B cell (primary cell): ENCODE measurements around the gene FAR2. TPM values are rescaled to one million over a fixed set of nuclear protein-coding genes. Genes with fewer than 3 reads are reported as not detected.
A peak's percentile ranks its signal among the peaks of the same experiment; 100 is the strongest.

Source experiments
- ATAC-seq: fragments of 200-7000 bp; cut with Tn5 transposase; one replicate; pipeline ENCODE4 v1.10.0; 2021; ENCODE audit warnings: low read depth, mild to moderate bottlenecking, moderate number of reproducible peaks, moderate library complexity
- CTCF ChIA-PET: fragments of 350-600 bp; sonication (Branson Sonifier 250); formaldehyde crosslinking; loops from one replicate; lab custom pipeline; 2021; ENCODE audit warnings: antibody characterized with exemption, inconsistent platforms; lab: Charles Lee
- POLR2A ChIA-PET: fragments of 350-600 bp; sonication (Branson Sonifier 250); formaldehyde crosslinking; loops from one replicate; lab custom pipeline; 2021; ENCODE audit warnings: antibody characterized with exemption; lab: Charles Lee
- DNase-seq: peaks from one replicate; pipeline ENCODE4 v3.0.0; 2013
- H2AFZ ChIP-seq: 2 replicates; pipeline ENCODE4 v1.6.1; 2012; ENCODE audit warnings: mild to moderate bottlenecking, low read depth, low read length; ENCODE audit not compliant: insufficient read depth, poor library complexity, severe bottlenecking
- H3K27ac ChIP-seq, 2 donors: 1 replicate in 1 of 2; 2 replicates in 1 of 2; pipeline ENCODE4 v1.5.1; 2012 to 2013; ENCODE audit warnings: low read length in 2 of 2, mild to moderate bottlenecking in 2 of 2, moderate library complexity in 1 of 2
- H3K27me3 ChIP-seq, 4 experiments: fragments of 200-600 bp in 1 of 4; sonication (generic) in 1 of 4; replicated peaks in 1 of 4; 1 replicate in 2 of 4; 2 replicates in 2 of 4; pipeline versions ENCODE4 v1.6.1 to v1.7.0; 2013 to 2016; ENCODE audit warnings: low read length in 3 of 4, mild to moderate bottlenecking in 2 of 4, mixed read lengths in 1 of 4, moderate library complexity in 1 of 4; ENCODE audit not compliant: insufficient read depth in 4 of 4, control insufficient read depth in 3 of 4; ENCODE audit errors: control extremely low read depth in 1 of 4
- H3K36me3 ChIP-seq, 2 experiments: replicated peaks in 1 of 2; 1 replicate in 1 of 2; 2 replicates in 1 of 2; pipeline versions ENCODE4 v1.6.1 to v1.7.1; 2013; ENCODE audit warnings: low read length in 1 of 2; ENCODE audit not compliant: insufficient read depth in 2 of 2, control insufficient read depth in 1 of 2; ENCODE audit errors: control extremely low read depth in 1 of 2, extremely low read depth in 1 of 2
- H3K4me1 ChIP-seq, 2 donors: fragments of 200-600 bp in 1 of 2; sonication (generic) in 1 of 2; 1 replicate in 1 of 2; 2 replicates in 1 of 2; pipeline versions ENCODE4 v1.5.1 to v1.6.1; 2013 to 2017; ENCODE audit warnings: low read length in 2 of 2; ENCODE audit not compliant: control insufficient read depth in 2 of 2, insufficient read depth in 2 of 2
- H3K4me2 ChIP-seq: replicated peaks from 2 replicates; pipeline ENCODE3; 2012; ENCODE audit warnings: mild to moderate bottlenecking, low read depth, low read length; ENCODE audit not compliant: poor library complexity, severe bottlenecking
- H3K4me3 ChIP-seq, 5 experiments: fragments of 200-600 bp in 1 of 5; sonication (generic) in 1 of 5; 1 replicate in 3 of 5; 2 replicates in 2 of 5; pipeline versions ENCODE4 v1.5.1 to v1.7.0; 2011 to 2016; ENCODE audit warnings: low read length in 4 of 5, mild to moderate bottlenecking in 4 of 5, low read depth in 2 of 5, control low read depth in 1 of 5, moderate library complexity in 1 of 5; ENCODE audit not compliant: insufficient read depth in 1 of 5; ENCODE audit errors: control extremely low read depth in 1 of 5, extremely low read depth in 1 of 5
- H3K79me2 ChIP-seq: fragments of 200-600 bp; sonication (generic); one replicate; pipeline ENCODE4 v1.6.0; 2016; ENCODE audit warnings: low read length; ENCODE audit not compliant: control insufficient read depth, insufficient read depth
- H3K9ac ChIP-seq: fragments of 200-600 bp; sonication (generic); 2 replicates; pipeline ENCODE4 v1.6.1; 2017; ENCODE audit warnings: mild to moderate bottlenecking, low read length, moderate library complexity
- H3K9me3 ChIP-seq, 3 donors: one replicate each; pipeline versions ENCODE4 v1.6.1 to v1.7.1; 2013; ENCODE audit warnings: low read length in 2 of 3; ENCODE audit not compliant: control insufficient read depth in 2 of 3, insufficient read depth in 1 of 3; ENCODE audit errors: control extremely low read depth in 1 of 3
- H4K20me1 ChIP-seq: 2 replicates; pipeline ENCODE4 v1.6.0; 2012; ENCODE audit warnings: mild to moderate bottlenecking, low read length; ENCODE audit not compliant: insufficient read depth, control insufficient read depth, poor library complexity, severe bottlenecking
- H3K27ac Mint-ChIP-seq: one replicate; pipeline ENCODE4 v1.8.0; 2021; ENCODE audit warnings: mixed read lengths
- H3K27me3 Mint-ChIP-seq: one replicate; pipeline ENCODE4 v1.8.0; 2021; ENCODE audit warnings: mixed read lengths
- H3K4me1 Mint-ChIP-seq: one replicate; pipeline ENCODE4 v1.8.0; 2021; ENCODE audit warnings: mixed read lengths
- H3K4me3 Mint-ChIP-seq: one replicate; pipeline ENCODE4 v1.8.0; 2021; ENCODE audit warnings: mixed read lengths
- H3K9me3 Mint-ChIP-seq: one replicate; pipeline ENCODE4 v1.8.0; 2022; ENCODE audit warnings: mixed read lengths; ENCODE audit not compliant: insufficient read depth
- CTCF ChIP-seq: fragments of 200-600 bp; IDR thresholded peaks from one replicate; pipeline ENCODE4 v1.8.0; 2022; ENCODE audit warnings: antibody characterized with exemption, mild to moderate bottlenecking
- EZH2 ChIP-seq: IDR thresholded peaks from 2 replicates; pipeline ENCODE4 v1.6.1; 2012; ENCODE audit warnings: borderline replicate concordance, low read depth, mild to moderate bottlenecking, moderate library complexity, low read length; ENCODE audit not compliant: insufficient read depth, poor library complexity, severe bottlenecking
- WGBS: methylation state at CpG from one replicate; pipeline ENCODE4 v1.1.5; 2013; ENCODE audit warnings: missing lambda C conversion rate; ENCODE audit not compliant: insufficient coverage; 5-methylcytosine and 5-hydroxymethylcytosine counted together
- intact Hi-C: fragments of 100-400 bp; cut with micrococcal nuclease; formaldehyde crosslinking; loops from one replicate; pipeline ENCODE4 v1.10.0; 2022
- polyA plus RNA-seq: library from polyadenylated mRNA; depleted of rRNA; stranded (reverse); fragments of >200 nt; gene quantifications from 2 replicates; pipeline ENCODE4 v1.2.3, GENCODE V29; 2012
- total RNA-seq, 2 donors: library from RNA; stranded (reverse); fragments of 120-200 nt in 1 of 2; gene quantifications; 1 replicate in 1 of 2; 2 replicates in 1 of 2; pipeline versions ENCODE4 v1.2.3 to v1.2.4, GENCODE V29; 2013 to 2022

FAR2 gene
- total and polyA plus RNA-seq, 2 donors (not counting 1 experiment from before 2014, with no cell fraction given), result 0.39 TPM; not detected in 1

GRCh38 chr12:29155079-29155478 lies 6.0 kb downstream of the FAR2 start:
- H3K4me3 Mint-ChIP-seq, result no peak overlapping the region
- Histone ChIP-seq H2AFZ (no peak overlapping the region), H3K79me2 (no peaks in the 10 kb centered on the region), H3K4me2 (no peak overlapping the region), H3K4me3 (no peak overlapping the region), H3K9me3 (peaks cover 0 to under 1% (median 0%) of the 10 kb centered on the region in 3 donors), H3K9ac (no peak overlapping the region), H3K27ac (no peak overlapping the region), H3K4me1 (peaks cover 8 to 13% of the 10 kb centered on the region in 2 donors), H3K27me3 (peaks cover 0 to 6% (median 2%) of the 10 kb centered on the region in 4 experiments), H4K20me1 (no peaks in the 10 kb centered on the region), H3K36me3 (no peaks in the 10 kb centered on the region)
- no peak for DNase-seq
- intact Hi-C loops, result no loop called here
- ChIA-PET POLR2A (no interaction called here), CTCF (no interaction called here)
- ATAC-seq, result peak; percentile 10
- H3K9me3 Mint-ChIP-seq, result no peaks in the 10 kb centered on the region
- no peak overlapping the region for H3K27ac Mint-ChIP-seq
- H3K4me1 Mint-ChIP-seq, result peaks cover 16% of the 10 kb centered on the region
- TF ChIP-seq EZH2, result no peak
- TF ChIP-seq CTCF, result no peak
- 0% methylated on average over 1 of the region's 1 CpG for WGBS
- peaks cover 9% of the 10 kb centered on the region for H3K27me3 Mint-ChIP-seq

GRCh38 chr12:29157486-29157946 lies 8.4 kb downstream of the FAR2 start:
- no peaks in the 10 kb centered on the region for H4K20me1 ChIP-seq
- TF ChIP-seq CTCF, result no peak
- TF ChIP-seq EZH2, result no peak
- no peak overlapping the region for H2AFZ ChIP-seq
- ChIA-PET CTCF (no interaction called here), POLR2A (no interaction called here)
- no peaks in the 10 kb centered on the region for H3K27me3 ChIP-seq
- no peaks in the 10 kb centered on the region for H3K79me2 ChIP-seq
- no peaks in the 10 kb centered on the region for H3K27me3 Mint-ChIP-seq
- ATAC-seq (no peak), DNase-seq (no peak)
- H3K36me3 ChIP-seq, result no peaks in the 10 kb centered on the region
- no peaks in the 10 kb centered on the region for H3K9me3 ChIP-seq
- H3K9me3 Mint-ChIP-seq, result no peaks in the 10 kb centered on the region
- H3K9ac ChIP-seq, result no peak overlapping the region
- WGBS, result no CpG with 5 or more reads among the region's 1 CpG
- intact Hi-C loops, result no loop called here
- H3K27ac ChIP-seq, result no peak overlapping the region
- peaks cover 11% of the 10 kb centered on the region for H3K4me1 Mint-ChIP-seq
- H3K4me2 ChIP-seq, result no peak overlapping the region
- no peak overlapping the region for H3K27ac Mint-ChIP-seq
- H3K4me1 ChIP-seq, result peaks cover 0 to 10% of the 10 kb centered on the region in 2 donors
- H3K4me3 Mint-ChIP-seq, result no peak overlapping the region
- no peak overlapping the region for H3K4me3 ChIP-seq
